ENCODE data around the gene TMEM107.

Gene TMEM107

DNA sequence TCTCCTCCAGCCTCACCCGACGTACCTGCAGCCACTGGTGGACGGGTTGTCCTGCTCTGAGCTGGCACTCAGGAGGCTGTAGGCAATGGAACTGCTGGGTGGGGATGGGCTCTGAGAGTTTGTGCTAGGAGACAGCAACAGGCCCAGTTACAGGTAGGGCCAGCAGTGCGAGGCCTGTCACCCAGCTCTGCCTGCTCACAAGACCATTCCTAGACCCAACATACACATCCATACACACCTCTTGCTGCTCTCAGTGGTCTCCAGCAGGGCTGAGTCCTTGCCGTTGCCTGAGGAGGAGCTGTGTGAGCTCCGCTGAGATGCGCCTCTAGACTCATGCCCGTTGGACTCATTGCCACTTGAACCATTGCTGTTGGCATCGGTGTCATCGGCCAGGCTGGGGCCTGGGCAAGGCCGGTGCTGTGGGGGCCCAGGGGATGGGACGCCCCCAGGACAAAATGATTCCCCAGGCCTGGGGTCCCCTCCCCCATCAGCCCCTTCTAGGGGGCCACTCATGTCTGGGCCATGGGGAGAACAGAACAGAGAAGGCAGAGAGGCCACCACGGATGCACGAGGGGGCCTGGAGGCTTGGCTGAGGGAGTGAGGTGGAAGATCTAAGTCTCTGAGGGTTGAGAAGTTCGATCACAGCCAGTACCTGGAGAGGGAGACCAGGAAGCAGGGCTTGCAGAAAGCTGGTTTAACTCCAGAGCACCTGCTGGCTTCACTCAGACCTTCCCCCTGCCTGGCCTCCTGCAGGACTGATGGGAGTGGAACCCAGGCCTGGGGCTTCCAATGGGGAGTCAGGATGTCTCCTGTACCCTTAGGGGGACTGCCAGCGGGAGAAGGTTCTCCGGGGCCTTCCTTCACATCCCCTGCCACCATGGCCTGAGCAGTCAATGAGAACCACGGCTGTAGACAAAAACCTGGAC lies 25.7 kb downstream of the TMEM107 start:
- no peak for TF ChIP-seq CTCF (IDR thresholded peaks at IDR 0.05; ENCODE audit: low read depth, low read length)

DNA sequence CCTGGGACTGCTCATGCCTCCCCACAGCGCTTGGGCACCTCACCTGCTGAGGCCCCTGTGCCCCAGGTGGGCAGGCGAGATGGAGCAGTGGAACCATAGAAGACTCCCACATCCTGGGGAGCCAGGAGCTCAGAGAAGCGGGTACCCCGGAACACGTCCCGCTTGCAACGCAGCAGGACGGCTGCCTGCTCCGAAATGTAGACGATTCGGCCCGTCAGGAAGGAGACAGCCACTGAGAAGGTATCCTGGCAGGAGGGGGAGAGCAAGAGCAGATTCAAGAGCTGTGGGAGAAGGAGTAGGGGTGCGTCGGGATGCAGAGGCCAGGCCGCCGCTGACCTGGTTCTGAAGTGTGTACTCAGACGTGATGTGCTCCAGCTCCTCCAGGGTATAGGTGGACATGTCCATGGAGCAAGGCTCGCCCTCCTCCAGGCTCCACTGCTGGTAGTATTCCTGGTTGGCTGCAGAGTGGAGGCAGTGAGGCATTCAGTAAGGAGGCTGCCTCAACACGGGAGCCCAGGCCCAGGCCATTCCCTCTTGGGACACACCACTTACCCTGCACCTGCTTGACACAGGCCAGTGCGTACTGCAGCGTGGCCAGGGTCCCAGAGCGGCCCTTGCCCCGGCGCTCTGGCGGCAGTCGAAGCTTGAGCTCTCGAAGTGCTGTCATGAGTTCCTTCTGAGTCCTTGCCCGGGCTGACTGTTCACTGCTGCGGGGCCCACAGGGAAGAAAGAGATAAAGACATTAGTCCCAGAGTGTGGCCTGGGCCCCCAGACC lies 26.6 kb downstream of the TMEM107 start:
- no peak for TF ChIP-seq CTCF (IDR thresholded peaks at IDR 0.05; ENCODE audit: low read depth, low read length)
- no peak overlapping the region for H3K4me3 ChIP-seq (ENCODE audit: low read depth, low read length)

More for the DNA sequence above, 25.7 kb downstream of the TMEM107 start:
- H3K4me3 ChIP-seq (ENCODE audit: low read depth, low read length) = peak overlapping the region; percentile 77

DNA sequence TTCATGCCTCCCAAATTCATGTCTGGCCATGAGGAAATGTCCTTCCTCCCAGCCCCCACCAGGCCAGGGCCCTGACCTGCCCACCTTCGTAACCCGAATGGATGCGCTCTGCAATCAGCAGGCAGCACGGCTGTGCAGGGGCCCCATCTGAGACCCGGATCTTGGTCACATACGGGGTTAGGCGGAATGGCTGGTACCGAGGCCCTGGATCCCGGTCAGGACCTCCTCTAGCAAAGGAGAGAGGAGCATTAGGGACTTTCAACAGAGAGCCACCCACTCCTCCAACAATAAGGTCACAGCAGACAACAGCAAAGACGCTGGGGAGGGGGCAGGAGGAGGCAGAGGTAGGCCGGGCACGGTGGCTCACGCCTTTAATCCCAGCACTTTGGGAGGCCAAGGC lies 27.6 kb downstream of the TMEM107 start:
- no peak for TF ChIP-seq CTCF (IDR thresholded peaks at IDR 0.05; ENCODE audit: low read depth, low read length)
- H3K4me3 ChIP-seq (ENCODE audit: low read depth, low read length) = no peak overlapping the region

GRCh38 chr17:8147805-8148404 lies 28.3 kb downstream of the TMEM107 start:
- TF ChIP-seq CTCF (IDR thresholded peaks at IDR 0.05; ENCODE audit: low read depth, low read length) = no peak
- no peak overlapping the region for H3K4me3 ChIP-seq (ENCODE audit: low read depth, low read length)

- H3K4me3 ChIP-seq (ENCODE audit: low read depth, low read length) = no peak overlapping the region
- no peak for TF ChIP-seq CTCF (IDR thresholded peaks at IDR 0.05; ENCODE audit: low read depth, low read length)
These were observed 28.9 kb downstream of the TMEM107 start for GRCh38 chr17:8147141-8147804.

- no peak overlapping the region for H3K4me3 ChIP-seq (ENCODE audit: low read depth, low read length)
- no peak for TF ChIP-seq CTCF (IDR thresholded peaks at IDR 0.05; ENCODE audit: low read depth, low read length)
These were observed 29.6 kb downstream of the TMEM107 start for GRCh38 chr17:8146381-8147140.

Data from WI38 (cell line).